ENCODE data around the gene KIF1A.

Gene KIF1A

DNA sequence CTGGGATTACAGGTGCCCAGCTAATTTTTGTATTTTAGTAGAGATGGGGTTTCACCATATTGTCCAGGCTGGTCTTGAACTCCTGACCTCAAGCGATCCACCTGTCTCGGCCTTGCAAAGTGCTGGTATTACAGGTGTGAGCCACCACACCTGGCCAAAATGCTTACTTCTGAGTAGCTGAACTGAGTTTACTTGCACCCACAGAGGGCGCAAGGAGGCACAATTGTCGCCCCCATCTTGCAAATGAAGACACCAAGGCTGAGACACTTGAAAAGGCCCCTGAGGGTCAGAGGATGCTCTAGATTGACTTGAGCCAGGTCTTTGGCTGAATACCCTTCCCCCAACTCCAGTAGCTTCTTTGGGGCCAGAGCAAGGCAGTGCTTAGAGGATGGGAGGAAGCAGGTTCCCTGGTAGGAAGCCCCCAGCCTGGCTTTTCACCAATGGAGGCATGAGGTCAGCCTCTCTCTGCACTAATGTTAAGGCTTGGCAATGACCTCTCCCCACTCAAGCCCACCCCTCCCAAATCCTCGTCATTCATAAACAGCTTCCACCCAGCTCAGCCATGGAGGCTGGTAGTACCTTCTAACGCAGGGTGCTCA lies 14.5 kb upstream of the KIF1A start:
- no peak for TF ChIP-seq EGR1 (IDR thresholded peaks at IDR 0.05)
- no peak for TF ChIP-seq EP300 (IDR thresholded peaks at IDR 0.05; ENCODE audit: borderline replicate concordance)
- no peak for TF ChIP-seq YY1 (IDR thresholded peaks at IDR 0.05; ENCODE audit: low read depth)
- TF ChIP-seq, protein P1, sequence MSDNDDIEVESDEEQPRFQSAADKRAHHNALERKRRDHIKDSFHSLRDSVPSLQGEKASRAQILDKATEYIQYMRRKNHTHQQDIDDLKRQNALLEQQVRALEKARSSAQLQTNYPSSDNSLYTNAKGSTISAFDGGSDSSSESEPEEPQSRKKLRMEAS (IDR thresholded peaks at IDR 0.05): no peak

DNA sequence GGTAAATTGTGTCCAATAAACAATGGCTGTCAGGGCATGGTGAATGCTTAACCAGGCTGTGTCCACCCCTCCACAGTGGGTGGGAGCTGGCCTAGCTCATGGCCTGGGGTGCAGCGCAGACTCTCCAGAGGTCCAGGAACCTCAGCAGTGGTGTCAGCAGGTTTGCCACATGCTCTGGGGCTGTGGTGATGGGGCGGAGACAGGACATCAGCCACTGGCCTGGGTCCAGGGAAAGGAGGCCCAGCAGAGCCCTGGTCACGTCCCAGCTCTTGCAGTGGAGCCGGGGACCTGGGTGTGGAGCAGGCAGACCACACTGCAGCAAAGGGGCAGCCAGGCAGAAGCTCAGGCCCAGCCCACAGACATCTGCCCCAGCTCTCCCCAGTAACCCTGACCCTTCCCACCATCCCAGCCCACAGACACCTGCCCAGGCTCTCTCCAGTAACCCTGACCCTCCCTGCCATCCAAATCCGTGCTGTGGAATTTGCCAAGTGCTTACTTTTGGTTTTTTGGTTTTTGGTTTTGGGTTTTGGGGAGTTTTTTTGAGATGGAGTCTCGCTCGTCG lies 13.8 kb upstream of the KIF1A start:
- TF ChIP-seq CREB1 (IDR thresholded peaks at IDR 0.05; ENCODE audit: low read depth): no peak
- TF ChIP-seq EGR1 (IDR thresholded peaks at IDR 0.05): no peak
- TF ChIP-seq, protein P2, sequence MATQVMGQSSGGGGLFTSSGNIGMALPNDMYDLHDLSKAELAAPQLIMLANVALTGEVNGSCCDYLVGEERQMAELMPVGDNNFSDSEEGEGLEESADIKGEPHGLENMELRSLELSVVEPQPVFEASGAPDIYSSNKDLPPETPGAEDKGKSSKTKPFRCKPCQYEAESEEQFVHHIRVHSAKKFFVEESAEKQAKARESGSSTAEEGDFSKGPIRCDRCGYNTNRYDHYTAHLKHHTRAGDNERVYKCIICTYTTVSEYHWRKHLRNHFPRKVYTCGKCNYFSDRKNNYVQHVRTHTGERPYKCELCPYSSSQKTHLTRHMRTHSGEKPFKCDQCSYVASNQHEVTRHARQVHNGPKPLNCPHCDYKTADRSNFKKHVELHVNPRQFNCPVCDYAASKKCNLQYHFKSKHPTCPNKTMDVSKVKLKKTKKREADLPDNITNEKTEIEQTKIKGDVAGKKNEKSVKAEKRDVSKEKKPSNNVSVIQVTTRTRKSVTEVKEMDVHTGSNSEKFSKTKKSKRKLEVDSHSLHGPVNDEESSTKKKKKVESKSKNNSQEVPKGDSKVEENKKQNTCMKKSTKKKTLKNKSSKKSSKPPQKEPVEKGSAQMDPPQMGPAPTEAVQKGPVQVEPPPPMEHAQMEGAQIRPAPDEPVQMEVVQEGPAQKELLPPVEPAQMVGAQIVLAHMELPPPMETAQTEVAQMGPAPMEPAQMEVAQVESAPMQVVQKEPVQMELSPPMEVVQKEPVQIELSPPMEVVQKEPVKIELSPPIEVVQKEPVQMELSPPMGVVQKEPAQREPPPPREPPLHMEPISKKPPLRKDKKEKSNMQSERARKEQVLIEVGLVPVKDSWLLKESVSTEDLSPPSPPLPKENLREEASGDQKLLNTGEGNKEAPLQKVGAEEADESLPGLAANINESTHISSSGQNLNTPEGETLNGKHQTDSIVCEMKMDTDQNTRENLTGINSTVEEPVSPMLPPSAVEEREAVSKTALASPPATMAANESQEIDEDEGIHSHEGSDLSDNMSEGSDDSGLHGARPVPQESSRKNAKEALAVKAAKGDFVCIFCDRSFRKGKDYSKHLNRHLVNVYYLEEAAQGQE (IDR thresholded peaks at IDR 0.05; ENCODE audit: low read depth): no peak
- TF ChIP-seq, protein P1 (IDR thresholded peaks at IDR 0.05): no peak
- TF ChIP-seq RAD21 (IDR thresholded peaks at IDR 0.05; ENCODE audit: low read depth): no peak
- TF ChIP-seq TAF1 (IDR thresholded peaks at IDR 0.05; ENCODE audit: low read depth): no peak
- no peak for TF ChIP-seq FOXM1 (IDR thresholded peaks at IDR 0.05; ENCODE audit: borderline replicate concordance, low read depth)

DNA sequence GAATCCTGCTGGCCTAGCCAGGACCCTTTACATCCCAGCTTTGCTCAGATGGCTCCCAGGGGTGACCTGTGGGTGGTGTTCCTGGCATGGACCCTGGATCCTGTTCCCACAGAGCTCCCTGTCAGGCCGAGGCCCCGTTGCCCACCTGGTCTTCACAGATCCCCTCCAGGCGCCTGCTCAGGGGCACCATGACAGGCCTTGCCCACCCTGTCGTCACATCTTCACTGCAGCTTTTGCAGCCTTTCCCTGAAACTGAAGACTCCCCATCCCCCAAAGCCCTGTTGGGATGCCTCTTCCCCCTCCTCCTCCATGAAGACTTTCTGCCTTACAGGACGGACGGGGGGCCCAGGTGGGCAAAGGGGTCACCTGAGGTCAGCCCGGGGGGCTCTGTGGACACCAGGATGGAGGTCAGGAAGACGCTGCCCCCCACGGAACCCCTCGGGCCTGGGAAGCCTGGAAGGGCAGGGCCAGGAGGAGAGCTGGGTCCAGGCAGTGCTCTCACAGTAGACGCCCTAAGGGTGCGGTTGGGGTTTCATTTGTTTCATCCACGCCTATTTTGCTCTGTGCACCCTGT lies 13.0 kb upstream of the KIF1A start:
- TF ChIP-seq YY1 (IDR thresholded peaks at IDR 0.05; ENCODE audit: low read depth) (no peak), CEBPB (IDR thresholded peaks at IDR 0.05) (no peak), TEAD4 (IDR thresholded peaks at IDR 0.05) (no peak), RAD21 (IDR thresholded peaks at IDR 0.05; ENCODE audit: low read depth) (no peak), ZBTB7A (IDR thresholded peaks at IDR 0.05; ENCODE audit: low read depth) (no peak), CREB1 (IDR thresholded peaks at IDR 0.05; ENCODE audit: low read depth) (no peak), TCF12 (IDR thresholded peaks at IDR 0.05; ENCODE audit: low read depth) (no peak), TAF1 (IDR thresholded peaks at IDR 0.05; ENCODE audit: low read depth) (no peak), NFIC (IDR thresholded peaks at IDR 0.05) (no peak)
- TF ChIP-seq, protein P2 (IDR thresholded peaks at IDR 0.05; ENCODE audit: low read depth): no peak
- TF ChIP-seq, protein P1 (IDR thresholded peaks at IDR 0.05): no peak
- TF ChIP-seq, protein P3, sequence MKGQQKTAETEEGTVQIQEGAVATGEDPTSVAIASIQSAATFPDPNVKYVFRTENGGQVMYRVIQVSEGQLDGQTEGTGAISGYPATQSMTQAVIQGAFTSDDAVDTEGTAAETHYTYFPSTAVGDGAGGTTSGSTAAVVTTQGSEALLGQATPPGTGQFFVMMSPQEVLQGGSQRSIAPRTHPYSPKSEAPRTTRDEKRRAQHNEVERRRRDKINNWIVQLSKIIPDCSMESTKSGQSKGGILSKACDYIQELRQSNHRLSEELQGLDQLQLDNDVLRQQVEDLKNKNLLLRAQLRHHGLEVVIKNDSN (IDR thresholded peaks at IDR 0.05): no peak

DNA sequence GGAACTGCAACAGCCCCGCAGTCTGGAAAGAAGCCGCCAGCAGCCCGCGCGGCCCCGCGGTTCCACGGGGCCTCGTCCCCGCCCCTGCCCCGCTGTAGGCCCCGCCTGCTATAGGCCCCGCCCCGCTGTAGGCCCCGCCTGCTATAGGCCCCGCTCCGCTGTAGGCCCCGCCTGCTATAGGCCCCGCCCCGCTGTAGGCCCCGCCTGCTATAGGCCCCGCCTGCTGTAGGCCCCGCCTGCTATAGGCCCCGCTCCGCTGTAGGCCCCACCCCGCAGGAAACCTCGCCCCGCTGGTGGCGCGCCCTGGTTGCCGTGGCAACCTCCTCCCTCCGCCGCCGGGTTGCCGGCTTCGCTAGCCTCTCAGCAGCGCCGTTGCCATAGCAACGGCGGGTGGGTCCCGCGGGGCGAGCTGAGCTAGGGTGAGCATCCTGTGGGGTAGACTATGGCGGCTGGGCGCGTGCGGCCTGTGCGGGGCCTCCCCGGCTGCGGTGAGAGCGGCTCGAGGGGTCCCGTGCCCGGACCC lies 12.2 kb upstream of the KIF1A start:
- TF ChIP-seq, protein P1 (IDR thresholded peaks at IDR 0.05): no peak
- TF ChIP-seq, protein P3 (IDR thresholded peaks at IDR 0.05): no peak
- TF ChIP-seq RAD21 (IDR thresholded peaks at IDR 0.05; ENCODE audit: low read depth) (no peak), EP300 (IDR thresholded peaks at IDR 0.05; ENCODE audit: borderline replicate concordance) (no peak), CEBPB (IDR thresholded peaks at IDR 0.05) (no peak), TCF12 (IDR thresholded peaks at IDR 0.05; ENCODE audit: low read depth) (no peak), ZBTB7A (IDR thresholded peaks at IDR 0.05; ENCODE audit: low read depth) (no peak), EGR1 (IDR thresholded peaks at IDR 0.05) (no peak), YY1 (IDR thresholded peaks at IDR 0.05; ENCODE audit: low read depth) (no peak), TAF1 (IDR thresholded peaks at IDR 0.05; ENCODE audit: low read depth) (no peak), CREB1 (IDR thresholded peaks at IDR 0.05; ENCODE audit: low read depth) (no peak), TEAD4 (IDR thresholded peaks at IDR 0.05) (no peak), NFIC (IDR thresholded peaks at IDR 0.05) (no peak), FOXM1 (IDR thresholded peaks at IDR 0.05; ENCODE audit: borderline replicate concordance, low read depth) (no peak)
- TF ChIP-seq, protein P2 (IDR thresholded peaks at IDR 0.05; ENCODE audit: low read depth): no peak

Data from Ishikawa (cell line).